Ishikawa (cell line): ENCODE data around the gene MED12L.

Experiments used
- CEBPB ChIP-seq: IDR thresholded peaks from 2 replicates; pipeline ENCODE4 v1.6.1; 2012
- CREB1 ChIP-seq: IDR thresholded peaks from 2 replicates; pipeline ENCODE4 v1.6.1; 2012; ENCODE audit warnings: low read depth
- EP300 ChIP-seq: IDR thresholded peaks from 2 replicates; pipeline ENCODE4 v1.6.1; 2012; ENCODE audit warnings: borderline replicate concordance
- FOXM1 ChIP-seq: IDR thresholded peaks from 2 replicates; pipeline ENCODE4 v1.6.1; 2012; ENCODE audit warnings: low read depth, borderline replicate concordance
- MAX ChIP-seq: IDR thresholded peaks from 2 replicates; pipeline ENCODE4 v1.6.1; 2012
- NFIC ChIP-seq: IDR thresholded peaks from 2 replicates; pipeline ENCODE4 v1.6.1; 2012
- RAD21 ChIP-seq: IDR thresholded peaks from 2 replicates; pipeline ENCODE4 v1.6.1; 2012; ENCODE audit warnings: low read depth
- REST ChIP-seq: IDR thresholded peaks from 2 replicates; pipeline ENCODE4 v1.6.1; 2012; ENCODE audit warnings: low read depth, mild to moderate bottlenecking
- TAF1 ChIP-seq: IDR thresholded peaks from 2 replicates; pipeline ENCODE4 v1.6.1; 2012; ENCODE audit warnings: low read depth, mild to moderate bottlenecking
- TEAD4 ChIP-seq: IDR thresholded peaks from 2 replicates; pipeline ENCODE4 v1.6.1; 2012
- USF1 ChIP-seq: IDR thresholded peaks from 2 replicates; pipeline ENCODE4 v1.6.1; 2012

GRCh38 chr3:151440940-151441339 lies 355.5 kb downstream of the MED12L start:
- TF ChIP-seq FOXM1, result no peak
- no peak for TF ChIP-seq CREB1
- TF ChIP-seq MAX, result no peak
- TF ChIP-seq REST, result no peak
- no peak for TF ChIP-seq NFIC
- no peak for TF ChIP-seq CEBPB
- no peak for TF ChIP-seq EP300
- TF ChIP-seq USF1, result no peak
- TF ChIP-seq RAD21, result no peak
- no peak for TF ChIP-seq TEAD4
- no peak for TF ChIP-seq TAF1
